GM21619 (cell line): ENCODE data around the gene CLBA1.
"Not testable (repeated sequence)": the region's sequence is repeated elsewhere in the genome, so short reads cannot be mapped to it uniquely, and the experiment has no call there.

Source experiments
- ATAC-seq: cut with Tn5 transposase; IDR thresholded peaks from one replicate; pipeline ENCODE4 v1.9.1; 2021; ENCODE audit not compliant: unreplicated experiment

CLBA1 gene

GRCh38 chr14:104947881-104948735 lies 37.5 kb upstream of the CLBA1 start:
- ATAC-seq, result not testable (repeated sequence)

GRCh38 chr14:104948736-104949031 lies 36.9 kb upstream of the CLBA1 start:
- no peak for ATAC-seq

- ATAC-seq, result not testable (repeated sequence)
These were observed 36.1 kb upstream of the CLBA1 start for GRCh38 chr14:104949406-104949955.

GRCh38 chr14:104950021-104950420 lies 35.6 kb upstream of the CLBA1 start:
- no peak for ATAC-seq

- ATAC-seq, result not testable (repeated sequence)
These were observed 34.9 kb upstream of the CLBA1 start for GRCh38 chr14:104950701-104951100.

GRCh38 chr14:104951863-104952657 lies 33.5 kb upstream of the CLBA1 start:
- not testable (repeated sequence) for ATAC-seq

- no peak for ATAC-seq
These were observed 32.5 kb upstream of the CLBA1 start for GRCh38 chr14:104953097-104953496.

GRCh38 chr14:104953896-104954656 lies 31.5 kb upstream of the CLBA1 start:
- ATAC-seq, result no peak

GRCh38 chr14:104954746-104955395 lies 30.7 kb upstream of the CLBA1 start:
- ATAC-seq, result no peak

- no peak for ATAC-seq
These were observed 30.2 kb upstream of the CLBA1 start for GRCh38 chr14:104955396-104955770.

GRCh38 chr14:104956290-104956890 lies 29.2 kb upstream of the CLBA1 start:
- no peak for ATAC-seq

GRCh38 chr14:104957146-104958113 lies 28.2 kb upstream of the CLBA1 start:
- no peak for ATAC-seq

GRCh38 chr14:104964546-104964945 lies 21.0 kb upstream of the CLBA1 start:
- ATAC-seq, result no peak

GRCh38 chr14:104965561-104966231 lies 19.9 kb upstream of the CLBA1 start:
- ATAC-seq, result no peak

- ATAC-seq, result no peak
These were observed 19.2 kb upstream of the CLBA1 start for GRCh38 chr14:104966261-104966865.

GRCh38 chr14:104966981-104967385 lies 18.6 kb upstream of the CLBA1 start:
- ATAC-seq, result no peak

- no peak for ATAC-seq
These were observed 18.0 kb upstream of the CLBA1 start for GRCh38 chr14:104967386-104968152.

GRCh38 chr14:104968153-104968527 lies 17.4 kb upstream of the CLBA1 start:
- ATAC-seq, result no peak
